Large intestine (tissue), 3 donors: ENCODE results near the gene EYA2. TPM values are rescaled to one million over a fixed set of nuclear protein-coding genes. Genes with fewer than 3 reads are reported as not detected.

Experiments used
- DNase-seq, 2 donors: peaks; one replicate each; pipeline versions ENCODE4 v3.0.0 to v3.0.0-alpha.2; 2013
- H3K27ac ChIP-seq: one replicate; pipeline ENCODE4 v1.5.1; 2013; ENCODE audit warnings: low read length
- H3K27me3 ChIP-seq: 2 replicates; pipeline ENCODE4 v1.6.1; 2013; ENCODE audit warnings: low read length; ENCODE audit not compliant: control insufficient read depth, insufficient read depth
- H3K36me3 ChIP-seq: 2 replicates; pipeline ENCODE4 v1.6.1; 2013; ENCODE audit warnings: low read length; ENCODE audit not compliant: control insufficient read depth, insufficient read depth
- H3K4me1 ChIP-seq: one replicate; pipeline ENCODE4 v1.6.1; 2013; ENCODE audit warnings: low read length; ENCODE audit not compliant: control insufficient read depth, insufficient read depth
- H3K4me3 ChIP-seq: one replicate; pipeline ENCODE4 v1.5.1; 2013; ENCODE audit warnings: low read length
- H3K9me3 ChIP-seq: one replicate; pipeline ENCODE4 v1.6.1; 2013; ENCODE audit warnings: mild to moderate bottlenecking, low read depth, low read length, moderate library complexity; ENCODE audit not compliant: control insufficient read depth
- WGBS: methylation state at CpG from one replicate; pipeline ENCODE4 v1.1.5; 2013; ENCODE audit warnings: low lambda C conversion rate; ENCODE audit not compliant: insufficient coverage; 5-methylcytosine and 5-hydroxymethylcytosine counted together
- polyA plus RNA-seq: library from polyadenylated mRNA; unstranded; fragments of 120-200 nt; gene quantifications from one replicate; pipeline ENCODE4 v1.2.1, GENCODE V29; 2013

The EYA2 gene
- polyA plus RNA-seq, 1 donor, result 0.72 TPM

DNA sequence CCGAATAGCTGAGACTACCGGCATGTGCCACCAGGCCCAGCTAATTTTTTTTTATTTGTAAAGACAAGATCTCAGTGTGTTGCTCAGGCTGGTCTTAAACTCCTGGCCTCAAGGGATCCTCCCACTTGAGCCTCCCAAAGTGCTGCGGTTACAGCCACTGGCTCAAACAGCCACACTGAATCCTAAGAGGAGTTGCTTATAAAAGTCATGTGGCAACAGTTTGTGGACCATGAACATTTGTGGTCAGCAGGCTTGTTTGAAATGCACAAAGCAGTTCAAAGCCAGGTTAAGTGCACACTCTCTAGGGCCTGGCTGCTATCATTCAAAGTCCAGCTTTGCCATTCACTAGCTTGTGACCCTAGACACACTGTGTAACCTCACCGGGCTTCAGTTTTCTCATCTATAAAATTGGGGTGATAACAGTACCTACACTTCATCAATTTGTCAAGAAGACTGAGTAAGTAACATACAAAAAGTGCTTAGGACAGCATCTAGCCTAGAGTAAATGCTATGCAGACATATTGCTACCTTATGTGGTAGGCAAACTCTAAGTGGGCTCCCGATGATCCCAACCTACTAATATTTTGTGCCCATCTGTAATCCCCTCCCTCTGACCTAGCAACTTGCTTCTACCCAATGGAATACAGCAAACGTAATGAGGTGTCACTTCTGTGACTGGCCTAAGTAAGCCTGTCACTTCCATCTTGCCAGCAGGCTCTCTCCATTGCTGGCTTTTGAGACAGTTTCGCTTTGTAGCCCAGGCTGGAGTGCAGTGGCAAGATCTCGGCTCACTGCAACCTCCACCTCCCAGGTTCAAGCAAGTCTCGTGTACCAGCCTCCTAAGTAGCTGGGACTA is 338.9 kb downstream of the EYA2 start:
- WGBS, result no CpG with 5 or more reads among the region's 9 CpGs
- Histone ChIP-seq H3K4me1 (no peaks in the 10 kb centered on the region), H3K4me3 (no peak overlapping the region), H3K9me3 (no peaks in the 10 kb centered on the region), H3K27me3 (no peaks in the 10 kb centered on the region), H3K27ac (no peak overlapping the region), H3K36me3 (peaks cover 72% of the 10 kb centered on the region)
- DNase-seq, result peak; percentile 35 to 43

DNA sequence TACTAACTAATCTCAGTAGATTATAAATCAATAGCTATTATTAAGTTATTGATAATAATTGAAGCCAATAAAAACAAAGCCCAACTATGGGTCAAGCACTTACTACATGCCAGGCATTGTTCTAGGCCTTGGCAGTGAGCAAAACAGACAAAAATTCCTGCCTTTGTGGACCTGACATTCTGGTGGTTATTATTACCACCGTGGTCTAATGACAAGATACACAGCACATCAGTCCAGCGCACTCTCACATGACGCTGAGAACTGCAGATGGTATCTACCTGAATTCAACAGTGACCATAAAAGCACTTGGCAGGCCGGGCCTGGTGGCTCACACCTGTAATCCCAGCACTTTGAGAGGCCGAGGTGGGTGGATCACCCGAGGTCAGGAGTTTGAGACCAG is 340.5 kb downstream of the EYA2 start:
- no peak for DNase-seq
- Histone ChIP-seq H3K4me1 (no peaks in the 10 kb centered on the region), H3K27ac (no peak overlapping the region), H3K4me3 (no peak overlapping the region), H3K9me3 (no peaks in the 10 kb centered on the region), H3K36me3 (peaks cover 70% of the 10 kb centered on the region), H3K27me3 (no peaks in the 10 kb centered on the region)
- no CpG with 5 or more reads among the region's 6 CpGs for WGBS

DNA sequence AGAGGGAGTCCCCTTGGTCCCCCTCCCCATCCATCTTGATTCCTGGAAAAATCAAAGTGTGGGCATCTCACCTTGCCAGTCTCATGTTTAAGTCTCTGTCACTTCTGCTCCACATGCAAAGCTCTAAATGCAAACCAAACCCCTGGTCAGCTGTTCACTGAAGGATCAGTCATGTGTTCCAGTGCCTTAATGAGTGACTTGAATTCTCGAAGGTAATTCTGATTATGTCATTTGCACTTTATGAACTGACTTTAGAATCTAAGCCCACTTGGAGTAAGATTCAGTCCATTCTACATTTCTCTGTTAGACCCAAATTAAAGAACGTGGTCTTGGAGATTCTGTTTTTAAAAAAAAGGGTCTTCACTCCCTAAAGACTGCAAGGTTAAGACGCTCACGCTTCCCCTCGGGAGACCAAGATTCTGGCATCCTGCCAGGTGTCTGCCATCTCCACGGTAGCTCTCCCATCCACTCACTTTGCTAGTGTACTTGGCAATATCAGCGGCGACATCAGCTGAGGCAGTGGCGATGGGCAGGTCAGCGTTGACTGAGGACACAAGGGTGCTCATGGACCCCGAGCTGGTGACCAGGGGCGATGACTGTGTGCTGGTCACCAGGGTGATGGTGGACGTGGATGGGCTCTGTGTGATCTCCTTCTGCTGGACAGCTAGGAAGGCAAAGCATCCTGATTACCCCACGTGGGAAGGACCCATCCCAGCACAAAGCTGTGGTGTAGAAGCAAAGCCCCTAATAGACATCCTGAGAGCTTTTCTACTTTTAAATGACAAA is 341.4 kb downstream of the EYA2 start:
- Histone ChIP-seq H3K4me1 (no peaks in the 10 kb centered on the region), H3K4me3 (no peak overlapping the region), H3K27ac (no peak overlapping the region), H3K36me3 (peaks cover 63% of the 10 kb centered on the region), H3K9me3 (no peaks in the 10 kb centered on the region), H3K27me3 (no peaks in the 10 kb centered on the region)
- no peak for DNase-seq
- 100% methylated on average over 1 of the region's 14 CpGs for WGBS

DNA sequence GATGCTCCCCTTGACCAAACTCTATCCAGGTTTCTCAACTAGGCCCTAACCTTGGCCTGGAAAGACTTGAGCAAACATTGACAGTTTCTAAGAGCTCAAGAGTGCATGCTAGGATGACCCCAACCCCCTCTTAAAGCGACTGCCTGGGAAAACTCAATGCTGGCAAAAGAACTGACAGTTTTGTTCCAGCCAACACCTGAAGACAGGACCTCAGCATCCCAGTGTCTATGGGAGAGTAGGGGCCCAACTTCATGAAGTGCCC is 341.9 kb downstream of the EYA2 start:
- Histone ChIP-seq H3K27me3 (no peaks in the 10 kb centered on the region), H3K4me1 (peaks cover 2% of the 10 kb centered on the region), H3K4me3 (no peak overlapping the region), H3K27ac (no peak overlapping the region), H3K36me3 (peaks cover 64% of the 10 kb centered on the region), H3K9me3 (no peaks in the 10 kb centered on the region)
- WGBS, result no CpG with 5 or more reads among the region's 1 CpG
- DNase-seq, result no peak

DNA sequence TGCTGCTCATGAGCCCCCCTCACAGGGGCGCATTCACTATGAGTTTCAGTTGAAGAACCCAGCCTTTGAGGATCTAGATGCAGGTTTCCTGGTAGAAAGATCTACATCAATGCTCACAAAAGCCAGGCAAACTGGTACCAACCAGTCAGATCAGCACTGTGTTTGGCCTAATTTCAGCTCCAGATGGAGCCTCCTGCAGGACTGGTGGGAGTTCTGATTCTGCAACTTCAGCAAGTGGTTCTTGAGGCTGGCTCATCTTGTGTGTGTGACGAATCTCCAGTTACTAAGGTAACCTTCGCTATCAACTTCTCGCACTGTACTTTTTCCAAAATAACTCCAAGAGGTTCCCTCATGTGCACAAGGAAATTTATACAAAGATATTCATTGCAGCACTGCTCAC is 343.1 kb downstream of the EYA2 start:
- Histone ChIP-seq H3K27ac (no peak overlapping the region), H3K36me3 (peaks cover 70% of the 10 kb centered on the region), H3K27me3 (no peaks in the 10 kb centered on the region), H3K9me3 (no peaks in the 10 kb centered on the region), H3K4me1 (peaks cover 3% of the 10 kb centered on the region), H3K4me3 (no peak overlapping the region)
- WGBS, result no CpG with 5 or more reads among the region's 4 CpGs
- DNase-seq, result no peak

Other genes starting within 250 kb of the EYA2 start
- 3.7 TPM for gene SLC13A3, start 243.4 kb upstream of the EYA2 start, polyA plus RNA-seq
- 13.1 TPM for gene TP53RK, start 205.4 kb upstream of the EYA2 start, polyA plus RNA-seq
- 13.0 TPM for gene SLC2A10, start 185.2 kb upstream of the EYA2 start, polyA plus RNA-seq